GM20431 (cell line): Measurements from ENCODE around the gene HIRA.

Experiments used
- in situ Hi-C: fragments of 300-500 bp; cut with MseI, MboI; formaldehyde crosslinking; loops from one replicate; pipeline ENCODE4 v1.15.0; 2020; ENCODE audit warnings: low sequenced_read_pairs; ENCODE audit not compliant: unreplicated experiment

The HIRA gene

GRCh38 chr22:19412923-19413322 lies 18.6 kb downstream of the HIRA start:
- in situ Hi-C loops: no loop called here

- in situ Hi-C loops: no loop called here
These were observed 19.1 kb downstream of the HIRA start for GRCh38 chr22:19412478-19412877.

- in situ Hi-C loops: no loop called here
These were observed 19.9 kb downstream of the HIRA start for GRCh38 chr22:19411690-19412045.

GRCh38 chr22:19410941-19411689 lies 20.4 kb downstream of the HIRA start:
- in situ Hi-C loops: no loop called here

- in situ Hi-C loops: no loop called here
These were observed 23.6 kb downstream of the HIRA start for GRCh38 chr22:19407649-19408606.

GRCh38 chr22:19406846-19407245 lies 24.7 kb downstream of the HIRA start:
- in situ Hi-C loops: no loop called here

- in situ Hi-C loops: no loop called here
These were observed 25.2 kb downstream of the HIRA start for GRCh38 chr22:19406281-19406811.

- in situ Hi-C loops: no loop called here
These were observed 25.9 kb downstream of the HIRA start for GRCh38 chr22:19405652-19406051.

- in situ Hi-C loops: no loop called here
These were observed 26.4 kb downstream of the HIRA start for GRCh38 chr22:19405133-19405532.

GRCh38 chr22:19404676-19405075 lies 26.9 kb downstream of the HIRA start:
- in situ Hi-C loops: no loop called here

- in situ Hi-C loops: no loop called here
These were observed 28.8 kb downstream of the HIRA start for GRCh38 chr22:19402642-19403191.

GRCh38 chr22:19401483-19401882 lies 30.1 kb downstream of the HIRA start:
- in situ Hi-C loops: no loop called here

GRCh38 chr22:19400881-19401280 lies 30.7 kb downstream of the HIRA start:
- in situ Hi-C loops: no loop called here

- in situ Hi-C loops: no loop called here
These were observed 32.9 kb downstream of the HIRA start for GRCh38 chr22:19398652-19399051.

GRCh38 chr22:19398206-19398605 lies 33.3 kb downstream of the HIRA start:
- in situ Hi-C loops: no loop called here

- in situ Hi-C loops: no loop called here
These were observed 33.8 kb downstream of the HIRA start for GRCh38 chr22:19397734-19398104.

- in situ Hi-C loops: no loop called here
These were observed 34.4 kb downstream of the HIRA start for GRCh38 chr22:19396934-19397733.

GRCh38 chr22:19396561-19396933 lies 35.0 kb downstream of the HIRA start:
- in situ Hi-C loops: no loop called here

- in situ Hi-C loops: no loop called here
These were observed 36.3 kb downstream of the HIRA start for GRCh38 chr22:19395276-19395675.
